ENCODE measurements around the gene SNAI1.
"Not testable (repeated sequence)": the region's sequence is repeated elsewhere in the genome, so short reads cannot be mapped to it uniquely, and the experiment has no call there.

Gene SNAI1

DNA sequence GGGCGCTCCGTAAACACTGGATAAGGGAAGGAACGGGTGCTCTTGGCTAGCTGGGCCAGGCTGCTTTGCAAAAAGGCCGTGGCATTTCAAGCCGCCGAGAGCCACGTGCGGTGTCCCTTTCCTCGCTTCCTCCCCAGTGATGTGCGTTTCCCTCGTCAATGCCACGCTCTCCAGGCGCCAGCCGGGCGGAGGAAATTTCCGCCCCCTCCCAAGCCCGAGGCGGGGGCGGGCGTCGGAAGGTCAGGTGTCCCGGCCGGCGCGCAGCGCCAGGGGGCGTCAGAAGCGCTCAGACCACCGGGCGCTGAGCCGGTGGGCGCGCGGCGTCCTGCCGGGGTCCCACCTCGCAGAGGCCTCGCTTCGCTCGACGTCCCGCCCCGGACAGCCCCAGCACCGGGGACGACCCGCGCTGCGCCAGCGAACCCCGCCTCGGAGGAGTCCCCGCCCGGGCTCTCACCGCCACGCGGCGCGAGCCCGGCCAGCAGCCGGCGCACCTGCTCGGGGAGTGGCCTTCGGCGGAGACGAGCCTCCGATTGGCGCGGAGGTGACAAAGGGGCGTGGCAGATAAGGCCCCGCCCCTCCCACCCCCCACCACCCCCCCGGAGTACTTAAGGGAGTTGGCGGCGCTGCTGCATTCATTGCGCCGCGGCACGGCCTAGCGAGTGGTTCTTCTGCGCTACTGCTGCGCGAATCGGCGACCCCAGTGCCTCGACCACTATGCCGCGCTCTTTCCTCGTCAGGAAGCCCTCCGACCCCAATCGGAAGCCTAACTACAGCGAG is at the start of gene SNAI1:
Gene SNAI1 (plus strand): TSS at position 635 of the 777 bp plus-strand sequence. CDS start 80 bp downstream, at position 715.
- peak; percentile 81 for DNase-seq

DNA sequence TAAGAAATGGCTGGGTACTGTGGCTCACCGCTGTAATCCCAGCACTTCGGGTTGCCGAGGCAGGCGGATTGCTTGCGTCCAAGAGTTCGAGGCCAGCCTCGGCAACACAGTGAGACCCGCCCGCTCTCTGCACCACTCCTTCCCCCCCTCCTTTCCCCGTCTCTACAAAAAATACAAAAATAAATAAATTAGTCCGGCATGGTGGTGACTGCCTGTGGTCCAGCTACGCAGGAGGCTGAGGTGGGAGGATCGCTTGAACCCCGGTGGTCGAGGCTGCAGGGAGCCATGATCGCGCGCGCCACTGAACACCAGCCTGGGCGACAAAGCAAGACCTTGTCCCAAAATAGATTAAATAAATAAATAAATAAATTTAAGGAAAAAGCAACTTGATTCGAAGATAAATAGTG is 47.0 kb upstream of the SNAI1 start:
- DNase-seq = no peak

DNA sequence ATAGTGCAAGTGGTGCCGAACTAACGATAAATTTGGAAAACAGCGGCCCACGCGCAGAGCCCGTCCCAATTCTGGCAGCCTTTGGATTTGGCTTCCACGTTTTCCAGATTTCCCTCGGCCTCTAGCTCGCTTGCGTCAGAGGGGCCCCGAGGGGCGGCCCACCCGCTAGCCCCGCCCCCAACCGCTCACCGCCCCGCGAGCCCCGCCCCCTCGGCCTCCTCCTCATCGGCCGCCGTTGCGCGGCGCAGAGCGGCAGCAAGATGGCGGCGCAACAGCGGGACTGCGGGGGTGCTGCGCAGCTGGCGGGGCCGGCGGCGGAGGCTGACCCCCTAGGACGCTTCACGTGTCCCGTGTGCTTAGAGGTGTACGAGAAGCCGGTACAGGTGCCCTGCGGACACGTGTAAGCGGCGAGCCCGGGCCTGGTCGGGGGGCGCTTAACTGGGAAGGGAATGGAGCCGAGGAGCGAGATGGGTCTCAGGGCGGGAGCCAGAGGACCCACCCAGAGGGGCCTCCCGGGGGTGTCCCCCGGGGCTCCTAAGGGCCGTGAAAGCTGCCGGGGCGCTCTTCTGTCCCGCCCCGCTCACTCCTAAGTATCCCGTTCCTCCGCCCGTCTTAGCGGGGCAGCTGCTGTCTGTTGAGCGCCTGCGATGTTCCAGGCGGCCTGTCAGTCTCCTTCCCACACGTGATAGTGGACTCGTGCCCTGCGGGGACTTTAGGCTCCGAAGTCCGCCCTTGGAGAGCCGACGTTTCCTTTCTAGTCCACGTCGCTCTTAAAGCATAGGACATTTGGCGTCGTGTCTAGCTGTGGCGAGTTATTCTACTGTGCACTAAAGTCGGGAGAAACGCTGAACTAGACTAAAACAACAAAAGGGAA is 46.4 kb upstream of the SNAI1 start, which contains the start of gene RNF114:
Gene RNF114 (plus strand): TSS at position 245 of the 874 bp plus-strand sequence. CDS start 16 bp downstream, at position 261.
- DNase-seq = peak; percentile 89

DNA sequence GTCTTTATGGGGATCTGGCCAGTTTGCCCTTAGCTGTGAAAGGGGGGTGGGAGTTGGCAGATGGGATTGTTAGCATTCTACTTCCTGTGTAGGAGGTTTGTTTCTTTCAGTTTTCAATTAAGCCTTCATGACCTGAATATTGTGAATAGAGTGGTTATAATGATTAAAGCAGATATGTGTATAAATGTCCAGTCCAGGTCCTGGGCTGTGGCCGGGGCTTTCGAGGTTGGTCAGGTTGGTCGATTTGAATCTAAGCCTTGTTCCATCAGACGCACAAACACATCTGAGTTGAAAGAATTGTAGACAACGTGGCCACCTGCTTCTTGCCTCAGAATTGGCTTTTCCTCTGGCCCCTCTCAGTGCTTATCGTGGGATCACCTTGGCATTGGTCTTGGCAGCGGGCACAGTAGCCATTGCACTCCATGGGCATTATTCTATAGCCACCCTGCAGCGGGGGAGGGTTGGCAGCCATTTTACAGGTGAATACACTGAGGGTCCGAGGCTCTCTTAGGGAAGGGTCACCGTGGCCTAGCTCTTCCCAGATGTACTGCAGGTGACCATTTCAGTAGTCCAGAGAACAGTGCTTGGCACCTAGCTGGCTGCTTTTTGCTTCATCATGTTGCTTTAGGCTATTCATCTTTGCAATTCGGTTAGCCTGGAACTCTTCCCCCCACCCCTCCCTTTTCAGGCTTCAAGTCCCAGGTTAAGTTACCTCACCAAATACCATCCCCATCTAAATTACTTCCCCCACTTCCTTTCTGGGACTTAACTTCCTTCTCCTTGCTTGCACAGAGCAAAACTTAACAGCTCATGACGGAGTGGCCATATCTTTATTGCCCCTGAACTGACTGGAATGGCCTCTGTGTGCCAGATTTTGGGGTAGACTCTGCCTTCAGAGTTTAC is 45.5 kb upstream of the SNAI1 start:
- DNase-seq = peak; percentile 31

DNA sequence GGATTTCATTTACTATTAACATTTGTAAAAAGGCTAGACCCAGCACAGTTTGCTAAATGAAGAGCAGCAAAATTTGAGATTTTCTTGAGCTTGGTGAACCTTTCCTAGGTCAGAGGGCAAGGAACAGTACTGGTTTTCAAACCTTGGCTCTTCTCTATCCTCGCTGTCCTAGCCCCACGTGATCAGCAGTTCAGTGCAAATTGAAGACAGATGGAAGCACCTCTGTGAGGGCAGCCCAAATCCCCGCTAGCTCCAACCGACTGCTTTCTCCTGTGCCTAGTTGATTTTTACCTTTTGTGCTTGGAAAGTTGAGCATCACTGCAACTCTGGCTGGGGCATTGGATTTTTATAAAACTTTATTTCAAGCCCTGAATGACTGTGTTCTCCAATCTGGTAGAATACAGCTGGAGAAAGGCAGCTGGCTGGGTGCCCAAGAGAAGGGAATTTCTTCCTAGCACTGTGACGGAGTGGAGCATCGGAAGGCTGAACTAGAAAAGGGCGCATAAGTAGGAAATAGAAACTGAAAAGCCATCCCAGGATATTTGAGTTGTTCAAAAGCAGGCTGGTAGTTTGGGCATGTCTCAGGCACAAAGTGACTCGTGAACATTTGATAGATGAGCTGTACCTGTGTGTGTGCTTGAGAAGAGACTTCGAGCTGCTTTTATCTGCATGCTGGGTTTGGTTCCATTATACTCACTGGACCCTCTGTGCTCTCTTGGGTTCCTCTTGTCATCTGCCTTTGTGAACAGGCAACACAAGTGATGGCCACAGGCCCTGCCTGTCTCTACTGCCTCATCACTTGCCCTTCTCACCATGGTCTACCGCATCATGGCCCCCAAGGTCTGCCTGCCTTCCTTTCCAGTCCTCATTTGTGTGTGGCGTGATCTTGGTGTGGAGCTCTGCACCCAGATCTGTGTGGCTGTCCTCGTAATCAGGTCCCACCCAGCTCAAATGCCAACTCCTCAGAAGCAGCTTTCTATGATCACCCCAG is 44.3 kb upstream of the SNAI1 start:
- DNase-seq = no peak

DNA sequence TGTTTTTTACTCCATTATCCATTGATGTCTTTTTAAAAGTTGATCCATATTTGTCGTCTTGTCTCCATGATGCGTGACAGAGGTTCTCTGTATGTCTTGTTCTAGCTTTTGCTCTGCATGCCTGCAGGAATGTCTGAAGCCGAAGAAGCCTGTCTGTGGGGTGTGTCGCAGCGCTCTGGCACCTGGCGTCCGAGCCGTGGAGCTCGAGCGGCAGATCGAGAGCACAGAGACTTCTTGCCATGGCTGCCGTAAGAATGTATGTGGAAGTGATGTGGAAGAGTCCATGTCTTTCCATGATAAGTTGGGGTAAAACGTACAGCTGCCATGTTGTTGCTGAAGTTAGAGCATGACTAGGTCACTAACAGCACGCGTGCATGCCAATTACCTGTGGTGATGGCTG is 41.3 kb upstream of the SNAI1 start:
- DNase-seq = no peak

DNA sequence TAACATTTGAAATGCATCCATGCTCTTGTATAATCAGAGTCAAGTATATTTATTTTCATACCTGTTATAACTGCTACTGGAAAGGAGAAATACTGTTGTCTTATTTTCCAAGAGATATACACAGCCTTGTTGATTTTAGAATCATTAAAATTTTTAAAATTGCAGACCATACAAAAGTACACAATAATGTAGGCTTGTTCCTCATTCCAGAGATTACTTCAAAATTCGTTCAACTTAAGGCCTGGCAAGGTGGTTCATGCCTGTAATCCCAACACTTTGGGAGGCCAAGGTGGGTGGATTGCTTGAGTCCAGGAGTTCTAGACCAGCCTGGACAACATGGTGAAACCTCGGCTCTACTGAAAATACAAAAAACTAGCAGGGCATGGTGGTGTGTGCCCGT is 40.5 kb upstream of the SNAI1 start:
- DNase-seq = no peak

DNA sequence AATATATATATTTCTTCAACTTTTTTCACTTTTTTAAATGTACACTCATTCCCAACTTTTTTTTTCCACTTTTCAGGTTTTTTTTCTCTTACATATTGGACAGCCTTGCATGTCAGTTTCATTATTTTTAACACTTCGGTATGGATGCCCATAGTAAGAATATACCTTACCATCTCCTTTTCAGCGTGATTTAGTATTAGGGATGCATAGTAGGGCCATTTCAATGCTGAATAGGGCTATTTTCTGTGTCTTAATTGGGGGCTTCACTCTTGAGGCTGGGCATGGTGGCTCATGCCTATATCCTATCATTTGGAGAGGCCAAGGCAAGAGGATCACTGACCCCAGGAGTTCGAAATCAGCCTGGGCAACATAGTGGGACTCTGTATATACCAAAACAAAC is 39.8 kb upstream of the SNAI1 start:
- DNase-seq = no peak

DNA sequence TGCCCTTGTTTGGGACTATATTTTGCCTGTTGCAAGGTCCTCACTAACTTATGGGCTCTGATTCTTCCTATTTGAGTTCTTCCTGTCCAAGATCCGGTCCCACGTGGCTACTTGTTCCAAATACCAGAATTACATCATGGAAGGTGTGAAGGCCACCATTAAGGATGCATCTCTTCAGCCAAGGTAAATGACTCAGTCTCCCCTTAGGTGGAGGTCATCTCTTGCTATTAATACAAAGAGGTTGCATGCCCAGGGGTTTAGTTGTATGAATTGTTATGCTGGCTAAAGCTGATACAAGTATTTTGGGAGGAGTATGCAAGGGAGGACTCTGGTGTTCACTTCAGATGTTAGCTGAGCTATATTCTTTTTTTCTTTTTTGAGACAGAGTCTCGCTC is 37.5 kb upstream of the SNAI1 start:
- DNase-seq = no peak

DNA sequence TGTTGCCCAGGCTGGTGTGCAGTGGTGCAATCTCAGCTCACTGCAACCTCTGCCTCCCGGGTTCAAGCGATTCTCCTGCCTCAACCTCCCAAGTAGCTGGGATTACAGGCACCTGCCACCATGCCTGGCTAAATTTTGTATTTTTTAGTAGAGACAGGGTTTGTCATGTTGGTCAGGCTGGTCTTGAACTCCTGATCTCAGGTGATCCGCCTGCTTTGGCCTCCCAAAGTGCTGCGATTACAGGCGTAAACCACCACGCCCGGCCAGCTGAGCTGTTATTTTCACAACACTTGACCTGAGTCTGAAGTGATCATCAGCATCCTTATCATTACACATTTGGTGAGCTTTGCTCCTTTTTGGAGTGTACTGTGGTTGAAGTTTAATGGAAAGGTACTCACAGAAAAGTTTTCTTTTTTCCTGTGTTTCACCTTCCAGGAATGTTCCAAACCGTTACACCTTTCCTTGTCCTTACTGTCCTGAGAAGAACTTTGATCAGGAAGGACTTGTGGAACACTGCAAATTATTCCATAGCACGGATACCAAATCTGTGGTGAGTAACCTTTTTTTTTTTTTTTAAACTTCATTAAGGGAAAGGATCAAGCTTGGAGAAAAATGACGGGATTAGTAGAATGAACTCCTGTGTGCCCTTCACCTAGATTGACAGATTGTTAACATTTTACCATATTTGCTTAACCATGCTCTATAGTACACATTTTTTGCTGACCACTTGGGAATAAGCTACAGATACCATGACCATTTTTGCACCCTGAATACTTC is 36.9 kb upstream of the SNAI1 start:
- DNase-seq = no peak

DNA sequence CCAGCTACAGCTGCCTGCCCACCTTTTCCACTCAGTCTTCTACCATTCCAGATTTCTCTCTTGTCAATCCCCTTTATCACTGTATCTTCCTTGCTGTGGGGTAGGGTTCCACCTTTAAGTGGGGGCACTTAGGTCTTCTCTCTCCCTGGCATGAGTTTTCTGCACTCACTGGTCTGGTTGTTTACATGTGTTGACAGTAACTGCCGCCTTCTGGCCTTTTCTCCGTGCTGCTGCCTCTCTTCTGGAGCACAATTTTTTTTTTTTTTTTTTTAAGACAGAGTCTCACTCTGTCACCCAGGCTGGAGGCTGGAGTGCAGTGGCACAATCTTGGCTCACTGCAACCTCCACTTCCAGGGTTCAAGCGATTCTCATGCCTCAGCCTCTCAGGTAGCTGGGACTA is 34.6 kb upstream of the SNAI1 start:
- DNase-seq = no peak

DNA sequence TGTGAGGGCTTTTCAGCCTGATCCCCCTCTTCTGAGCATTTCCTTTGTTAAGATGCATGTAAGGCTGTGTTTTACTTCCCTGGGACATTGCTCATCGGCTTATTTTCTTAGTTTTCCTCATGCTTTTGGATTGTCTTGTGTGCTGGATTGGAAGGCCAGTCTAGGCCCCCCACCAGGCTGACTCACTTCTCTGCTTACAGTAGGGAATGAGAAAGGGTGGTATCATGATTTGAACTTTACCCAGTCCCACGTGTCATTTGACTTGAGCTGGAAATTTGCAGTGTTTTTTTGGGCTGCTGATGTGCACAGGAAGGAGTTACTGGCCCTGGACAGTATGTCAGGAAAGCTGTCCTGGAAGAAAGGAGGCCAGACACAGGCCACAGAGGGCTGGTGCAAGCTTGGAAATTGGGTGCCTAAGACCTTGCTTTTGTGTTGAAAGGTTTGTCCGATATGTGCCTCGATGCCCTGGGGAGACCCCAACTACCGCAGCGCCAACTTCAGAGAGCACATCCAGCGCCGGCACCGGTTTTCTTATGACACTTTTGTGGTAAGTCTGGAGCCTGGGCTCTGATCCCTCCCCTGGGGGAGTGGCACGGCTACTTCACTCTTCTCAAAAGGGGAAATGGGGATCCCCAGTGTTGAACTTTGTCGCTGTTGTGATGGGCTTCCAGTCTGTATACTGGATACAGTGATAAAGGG is 33.8 kb upstream of the SNAI1 start:
- no peak for DNase-seq

DNA sequence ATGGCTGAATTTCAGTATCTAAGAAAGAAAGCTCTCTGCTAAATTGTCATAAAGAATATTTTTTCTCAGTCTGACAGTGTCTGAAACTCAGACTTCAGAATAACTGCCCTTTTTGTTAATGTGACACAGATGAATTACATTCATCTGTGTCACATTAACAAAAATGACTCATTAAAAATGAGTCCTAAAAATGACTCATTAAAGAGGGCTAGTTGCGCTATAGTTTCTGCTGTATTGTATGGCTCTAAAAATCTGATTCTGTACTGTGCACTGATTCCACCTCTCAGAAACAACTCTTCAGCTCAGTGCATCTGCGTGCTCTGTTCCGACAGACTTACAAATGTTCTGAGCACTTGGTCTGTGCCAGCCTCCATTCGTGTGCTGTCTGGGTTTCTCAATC is 31.6 kb upstream of the SNAI1 start:
- DNase-seq = no peak

DNA sequence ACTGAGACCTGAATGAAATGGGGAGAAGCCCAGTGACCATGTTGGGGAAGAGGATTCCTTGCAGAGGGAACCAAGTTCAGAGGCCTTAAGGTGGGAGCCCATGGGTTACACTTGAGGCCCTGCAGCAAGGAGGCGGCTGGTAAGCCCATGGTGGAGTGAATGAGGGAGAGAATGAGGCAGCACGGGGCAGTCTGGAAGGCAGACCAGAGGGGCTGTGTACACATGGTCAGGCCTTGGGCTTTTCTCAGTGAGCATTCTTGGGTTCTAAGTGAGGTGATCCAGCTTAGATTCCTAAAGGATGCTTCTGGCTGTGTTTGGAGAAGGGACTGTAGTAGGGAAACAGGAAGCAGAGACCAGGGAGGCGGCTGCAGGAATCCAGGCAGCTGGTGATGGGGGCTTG is 27.6 kb upstream of the SNAI1 start:
- DNase-seq = no peak

DNA sequence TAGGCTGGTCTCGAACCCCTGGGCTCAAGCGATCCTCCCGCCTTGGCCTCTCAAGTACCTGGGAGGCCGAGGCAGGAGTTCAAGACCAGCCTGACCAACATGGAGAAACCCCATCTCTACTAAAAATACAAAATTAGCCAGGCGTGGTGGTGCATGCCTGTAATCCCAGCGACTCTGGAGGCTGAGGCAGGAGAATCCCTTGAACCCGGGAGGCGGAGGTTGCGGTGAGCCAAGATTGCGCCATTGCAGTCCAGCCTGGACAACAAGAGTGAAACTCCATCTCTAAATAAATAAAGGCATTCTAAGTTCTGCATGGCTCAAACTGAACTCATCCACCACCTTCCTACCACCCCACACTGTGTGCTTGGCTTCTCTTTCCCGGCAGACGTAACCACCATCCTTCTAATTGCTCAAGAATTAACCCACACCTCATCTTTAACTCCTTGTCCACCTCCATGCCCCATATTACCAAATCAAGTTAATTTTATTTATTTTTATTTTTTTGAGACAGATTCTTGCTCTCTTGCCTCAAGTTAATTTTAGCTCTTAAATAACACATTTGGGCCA is 26.9 kb upstream of the SNAI1 start:
- DNase-seq = not testable (repeated sequence)

DNA sequence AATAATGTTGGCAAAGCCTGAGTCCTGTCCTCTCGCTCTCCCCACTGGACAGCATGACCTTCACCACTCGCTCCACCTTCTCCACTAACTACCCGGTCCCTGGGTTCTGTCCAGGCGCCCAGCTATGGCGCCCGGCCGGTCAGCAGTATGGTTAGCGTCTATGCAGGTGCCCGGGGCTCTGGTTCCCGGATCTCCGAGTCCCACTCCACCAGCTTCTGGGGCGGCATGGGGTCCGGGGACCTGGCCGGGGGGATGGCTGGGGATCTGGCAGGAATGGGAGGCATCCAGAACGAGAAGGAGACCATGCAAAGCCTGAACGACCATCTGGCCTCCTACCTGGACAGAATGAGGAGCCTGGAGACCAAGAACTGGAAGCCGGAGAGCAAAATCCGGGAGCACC is 26.1 kb upstream of the SNAI1 start:
- DNase-seq = no peak

DNA sequence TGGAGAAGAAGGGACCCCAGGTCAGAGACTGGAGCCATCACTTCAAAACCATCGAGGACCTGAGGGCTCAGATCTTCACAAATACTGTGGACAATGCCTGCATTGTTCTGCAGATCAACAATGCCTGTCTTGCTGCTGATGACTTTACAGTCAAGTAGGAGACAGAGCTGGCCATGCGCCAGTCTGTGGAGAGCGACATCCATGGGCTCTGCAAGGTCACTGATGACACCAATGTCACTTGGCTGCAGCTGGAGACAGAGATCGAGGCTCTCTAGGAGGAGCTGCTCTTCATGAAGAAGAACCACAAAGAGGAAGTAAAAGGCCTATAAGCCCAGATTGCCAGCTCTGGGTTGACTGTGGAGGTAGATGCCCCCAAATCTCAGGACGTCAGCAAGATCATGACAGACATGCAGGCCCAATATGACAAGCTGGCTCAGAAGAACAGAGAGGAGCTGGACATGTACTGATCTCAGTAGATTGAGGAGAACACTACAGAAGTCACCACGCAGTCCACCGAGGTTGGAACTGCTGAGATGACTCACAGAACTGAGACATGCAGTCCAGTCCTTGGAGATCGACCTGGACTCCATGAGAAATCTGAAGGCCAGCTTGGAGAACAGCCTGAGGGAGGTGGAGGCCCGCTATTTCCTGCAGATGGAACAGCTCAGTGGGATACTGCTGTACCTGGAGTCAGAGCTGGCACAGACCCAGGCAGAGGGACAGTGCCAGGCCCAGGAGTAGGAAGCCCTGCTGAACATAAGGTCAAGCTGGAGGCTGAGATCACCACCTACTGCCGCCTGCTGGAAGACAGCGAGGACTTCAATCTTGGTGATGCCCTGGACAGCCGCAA is 25.5 kb upstream of the SNAI1 start:
- peak; percentile 16 for DNase-seq

DNA sequence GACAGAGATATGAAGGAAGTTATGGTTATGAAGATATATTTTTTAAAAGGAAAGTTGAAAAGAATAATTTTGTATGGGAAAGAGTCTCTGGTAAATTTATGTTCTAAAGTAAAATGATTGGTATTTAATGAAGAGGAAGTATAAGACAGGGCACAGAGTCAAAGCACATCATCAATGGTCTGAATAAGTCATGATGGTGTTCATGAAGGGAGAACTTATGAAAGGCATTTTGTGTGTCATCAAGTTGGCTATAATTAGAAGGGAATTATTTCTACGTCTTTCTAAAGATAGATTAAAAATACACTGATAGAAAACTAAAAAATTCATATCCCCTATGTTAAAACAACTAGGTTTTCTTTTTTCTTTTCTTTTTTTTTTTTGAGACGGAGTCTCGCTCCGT is 21.4 kb upstream of the SNAI1 start:
- DNase-seq = no peak

Measured in hematopoietic multipotent progenitor cell treated with erythropoietin and hydrocortisone succinate and interleukin-3 and kit ligand, for 8 days (in vitro differentiated cells).